ENCODE measurements around the gene TGFBR3L. TPM values are rescaled to one million over a fixed set of nuclear protein-coding genes. Genes with fewer than 3 reads are reported as not detected.

TGFBR3L gene
- total and polyA plus RNA-seq, 2 of the 13 experiments (the other 11 are each of a cell fraction or from before 2014, with no cell fraction given), result 0.20 to 1.0 TPM

DNA sequence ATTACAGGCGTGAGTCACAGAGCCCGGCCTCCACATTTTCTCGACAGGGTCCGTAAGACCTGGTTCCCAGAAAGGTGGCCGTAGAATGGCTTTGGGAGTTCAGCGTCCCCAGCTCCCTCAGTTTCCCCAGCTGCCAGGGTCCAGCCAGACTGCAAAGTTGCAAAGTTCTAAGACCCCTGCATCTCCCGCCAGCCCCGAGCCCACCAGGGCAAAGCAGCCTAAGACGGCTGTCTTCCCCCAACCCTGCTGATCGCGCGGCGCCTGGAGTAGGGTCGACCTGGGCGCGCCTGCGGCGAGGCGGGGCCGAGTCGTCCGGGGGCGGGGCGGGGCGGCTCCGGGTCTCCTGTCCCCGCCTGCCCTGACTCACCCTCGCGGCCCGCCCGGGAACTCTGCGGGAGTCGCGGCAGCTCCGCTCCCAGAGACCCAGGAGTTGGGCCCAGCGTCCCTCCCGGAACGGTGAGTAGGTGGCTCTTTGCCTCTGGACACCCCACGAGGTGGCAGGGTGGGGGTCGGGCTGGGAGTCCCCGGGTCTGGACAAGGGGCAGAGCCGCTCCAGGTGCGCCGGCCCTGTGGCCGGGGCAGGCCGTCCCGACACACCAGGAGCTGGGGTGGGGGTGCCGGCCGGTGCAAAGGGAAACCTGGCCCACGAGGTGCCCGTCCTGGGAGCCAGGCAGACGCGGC, 26.3 kb upstream of the TGFBR3L start, which contains the start of gene LRRC8E (continued):
- TF ChIP-seq, protein P1, sequence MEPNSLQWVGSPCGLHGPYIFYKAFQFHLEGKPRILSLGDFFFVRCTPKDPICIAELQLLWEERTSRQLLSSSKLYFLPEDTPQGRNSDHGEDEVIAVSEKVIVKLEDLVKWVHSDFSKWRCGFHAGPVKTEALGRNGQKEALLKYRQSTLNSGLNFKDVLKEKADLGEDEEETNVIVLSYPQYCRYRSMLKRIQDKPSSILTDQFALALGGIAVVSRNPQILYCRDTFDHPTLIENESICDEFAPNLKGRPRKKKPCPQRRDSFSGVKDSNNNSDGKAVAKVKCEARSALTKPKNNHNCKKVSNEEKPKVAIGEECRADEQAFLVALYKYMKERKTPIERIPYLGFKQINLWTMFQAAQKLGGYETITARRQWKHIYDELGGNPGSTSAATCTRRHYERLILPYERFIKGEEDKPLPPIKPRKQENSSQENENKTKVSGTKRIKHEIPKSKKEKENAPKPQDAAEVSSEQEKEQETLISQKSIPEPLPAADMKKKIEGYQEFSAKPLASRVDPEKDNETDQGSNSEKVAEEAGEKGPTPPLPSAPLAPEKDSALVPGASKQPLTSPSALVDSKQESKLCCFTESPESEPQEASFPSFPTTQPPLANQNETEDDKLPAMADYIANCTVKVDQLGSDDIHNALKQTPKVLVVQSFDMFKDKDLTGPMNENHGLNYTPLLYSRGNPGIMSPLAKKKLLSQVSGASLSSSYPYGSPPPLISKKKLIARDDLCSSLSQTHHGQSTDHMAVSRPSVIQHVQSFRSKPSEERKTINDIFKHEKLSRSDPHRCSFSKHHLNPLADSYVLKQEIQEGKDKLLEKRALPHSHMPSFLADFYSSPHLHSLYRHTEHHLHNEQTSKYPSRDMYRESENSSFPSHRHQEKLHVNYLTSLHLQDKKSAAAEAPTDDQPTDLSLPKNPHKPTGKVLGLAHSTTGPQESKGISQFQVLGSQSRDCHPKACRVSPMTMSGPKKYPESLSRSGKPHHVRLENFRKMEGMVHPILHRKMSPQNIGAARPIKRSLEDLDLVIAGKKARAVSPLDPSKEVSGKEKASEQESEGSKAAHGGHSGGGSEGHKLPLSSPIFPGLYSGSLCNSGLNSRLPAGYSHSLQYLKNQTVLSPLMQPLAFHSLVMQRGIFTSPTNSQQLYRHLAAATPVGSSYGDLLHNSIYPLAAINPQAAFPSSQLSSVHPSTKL (CRISPR knock-in tag; IDR thresholded peaks at IDR 0.05), result peak; percentile 44
- TF ChIP-seq KDM2A (CRISPR knock-in tag; IDR thresholded peaks at IDR 0.05; ENCODE audit: borderline replicate concordance, low read depth) (peak; percentile 62; the same call in 1 of the 2 replicates), SIX1 (CRISPR knock-in tag; IDR thresholded peaks at IDR 0.05; ENCODE audit: borderline replicate concordance) (no peak), SNAPC2 (CRISPR knock-in tag; IDR thresholded peaks at IDR 0.05) (no peak), RAD21 (CRISPR knock-in tag; IDR thresholded peaks at IDR 0.05) (no peak), GTF3A (CRISPR knock-in tag; conservative IDR thresholded peaks at IDR 0.05) (no peak), ZNF143 (CRISPR knock-in tag; IDR thresholded peaks at IDR 0.05) (no peak), CHD2 (IDR thresholded peaks at IDR 0.05; ENCODE audit: low read depth, low read length) (no peak), ZSCAN21 (CRISPR knock-in tag; IDR thresholded peaks at IDR 0.05; ENCODE audit: borderline replicate concordance) (peak; percentile 47; the same call in 1 of the 2 replicates), ZNF709 (CRISPR knock-in tag; IDR thresholded peaks at IDR 0.05) (no peak), SOX13 (IDR thresholded peaks at IDR 0.05) (no peak), SOX13 (CRISPR knock-in tag; conservative IDR thresholded peaks at IDR 0.05 in 1 of 2, IDR thresholded peaks at IDR 0.05 in 1 of 2) (0 out of 4 replicates have a peak, but pooled peaks of 1 of the 2 experiments have one; percentile 20), ZNF274 (CRISPR knock-in tag; IDR thresholded peaks at IDR 0.05) (peak; percentile 22; the same call in 1 of the 2 replicates)
- TF ChIP-seq, protein P2, sequence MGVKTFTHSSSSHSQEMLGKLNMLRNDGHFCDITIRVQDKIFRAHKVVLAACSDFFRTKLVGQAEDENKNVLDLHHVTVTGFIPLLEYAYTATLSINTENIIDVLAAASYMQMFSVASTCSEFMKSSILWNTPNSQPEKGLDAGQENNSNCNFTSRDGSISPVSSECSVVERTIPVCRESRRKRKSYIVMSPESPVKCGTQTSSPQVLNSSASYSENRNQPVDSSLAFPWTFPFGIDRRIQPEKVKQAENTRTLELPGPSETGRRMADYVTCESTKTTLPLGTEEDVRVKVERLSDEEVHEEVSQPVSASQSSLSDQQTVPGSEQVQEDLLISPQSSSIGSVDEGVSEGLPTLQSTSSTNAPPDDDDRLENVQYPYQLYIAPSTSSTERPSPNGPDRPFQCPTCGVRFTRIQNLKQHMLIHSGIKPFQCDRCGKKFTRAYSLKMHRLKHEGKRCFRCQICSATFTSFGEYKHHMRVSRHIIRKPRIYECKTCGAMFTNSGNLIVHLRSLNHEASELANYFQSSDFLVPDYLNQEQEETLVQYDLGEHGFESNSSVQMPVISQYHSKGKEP (CRISPR knock-in tag; IDR thresholded peaks at IDR 0.05), result no peak
- TF ChIP-seq, protein P3, sequence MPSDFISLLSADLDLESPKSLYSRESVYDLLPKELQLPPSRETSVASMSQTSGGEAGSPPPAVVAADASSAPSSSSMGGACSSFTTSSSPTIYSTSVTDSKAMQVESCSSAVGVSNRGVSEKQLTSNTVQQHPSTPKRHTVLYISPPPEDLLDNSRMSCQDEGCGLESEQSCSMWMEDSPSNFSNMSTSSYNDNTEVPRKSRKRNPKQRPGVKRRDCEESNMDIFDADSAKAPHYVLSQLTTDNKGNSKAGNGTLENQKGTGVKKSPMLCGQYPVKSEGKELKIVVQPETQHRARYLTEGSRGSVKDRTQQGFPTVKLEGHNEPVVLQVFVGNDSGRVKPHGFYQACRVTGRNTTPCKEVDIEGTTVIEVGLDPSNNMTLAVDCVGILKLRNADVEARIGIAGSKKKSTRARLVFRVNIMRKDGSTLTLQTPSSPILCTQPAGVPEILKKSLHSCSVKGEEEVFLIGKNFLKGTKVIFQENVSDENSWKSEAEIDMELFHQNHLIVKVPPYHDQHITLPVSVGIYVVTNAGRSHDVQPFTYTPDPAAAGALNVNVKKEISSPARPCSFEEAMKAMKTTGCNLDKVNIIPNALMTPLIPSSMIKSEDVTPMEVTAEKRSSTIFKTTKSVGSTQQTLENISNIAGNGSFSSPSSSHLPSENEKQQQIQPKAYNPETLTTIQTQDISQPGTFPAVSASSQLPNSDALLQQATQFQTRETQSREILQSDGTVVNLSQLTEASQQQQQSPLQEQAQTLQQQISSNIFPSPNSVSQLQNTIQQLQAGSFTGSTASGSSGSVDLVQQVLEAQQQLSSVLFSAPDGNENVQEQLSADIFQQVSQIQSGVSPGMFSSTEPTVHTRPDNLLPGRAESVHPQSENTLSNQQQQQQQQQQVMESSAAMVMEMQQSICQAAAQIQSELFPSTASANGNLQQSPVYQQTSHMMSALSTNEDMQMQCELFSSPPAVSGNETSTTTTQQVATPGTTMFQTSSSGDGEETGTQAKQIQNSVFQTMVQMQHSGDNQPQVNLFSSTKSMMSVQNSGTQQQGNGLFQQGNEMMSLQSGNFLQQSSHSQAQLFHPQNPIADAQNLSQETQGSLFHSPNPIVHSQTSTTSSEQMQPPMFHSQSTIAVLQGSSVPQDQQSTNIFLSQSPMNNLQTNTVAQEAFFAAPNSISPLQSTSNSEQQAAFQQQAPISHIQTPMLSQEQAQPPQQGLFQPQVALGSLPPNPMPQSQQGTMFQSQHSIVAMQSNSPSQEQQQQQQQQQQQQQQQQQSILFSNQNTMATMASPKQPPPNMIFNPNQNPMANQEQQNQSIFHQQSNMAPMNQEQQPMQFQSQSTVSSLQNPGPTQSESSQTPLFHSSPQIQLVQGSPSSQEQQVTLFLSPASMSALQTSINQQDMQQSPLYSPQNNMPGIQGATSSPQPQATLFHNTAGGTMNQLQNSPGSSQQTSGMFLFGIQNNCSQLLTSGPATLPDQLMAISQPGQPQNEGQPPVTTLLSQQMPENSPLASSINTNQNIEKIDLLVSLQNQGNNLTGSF (CRISPR knock-in tag; IDR thresholded peaks at IDR 0.05), result no peak
- TF ChIP-seq, protein P4, sequence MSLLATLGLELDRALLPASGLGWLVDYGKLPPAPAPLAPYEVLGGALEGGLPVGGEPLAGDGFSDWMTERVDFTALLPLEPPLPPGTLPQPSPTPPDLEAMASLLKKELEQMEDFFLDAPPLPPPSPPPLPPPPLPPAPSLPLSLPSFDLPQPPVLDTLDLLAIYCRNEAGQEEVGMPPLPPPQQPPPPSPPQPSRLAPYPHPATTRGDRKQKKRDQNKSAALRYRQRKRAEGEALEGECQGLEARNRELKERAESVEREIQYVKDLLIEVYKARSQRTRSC (CRISPR knock-in tag; IDR thresholded peaks at IDR 0.05; ENCODE audit: low read depth), result no peak

Measured in HepG2 (cell line).